GM23338 (cell line): ENCODE measurements around the gene CYB561D1. TPM values are rescaled to one million over a fixed set of nuclear protein-coding genes. Genes with fewer than 3 reads are reported as not detected.

Source experiments
- ATAC-seq: fragments of 200-7000 bp; cut with Tn5 transposase; 3 replicates; pipeline ENCODE4 v1.9.1; 2020
- DNase-seq: peaks from one replicate; pipeline ENCODE4 v3.0.0-alpha.2; 2015; ENCODE audit warnings: low spot score
- H2AFZ ChIP-seq: fragments of 200-600 bp; sonication (generic); 2 replicates; pipeline ENCODE4 v1.8.0; 2016; ENCODE audit warnings: antibody characterized with exemption, mild to moderate bottlenecking, moderate library complexity
- H3F3A ChIP-seq: fragments of 200-600 bp; sonication (generic); replicated peaks from 2 replicates; pipeline ENCODE4 v1.8.0; 2017; ENCODE audit warnings: antibody characterized with exemption, mixed run types, low read depth
- H3K27ac ChIP-seq: fragments of 200-600 bp; sonication (generic); 2 replicates; pipeline ENCODE4 v1.6.1; 2016; ENCODE audit warnings: low read depth
- H3K27me3 ChIP-seq: fragments of 200-600 bp; sonication (generic); 2 replicates; pipeline ENCODE4 v1.8.0; 2016; ENCODE audit warnings: mild to moderate bottlenecking, mixed run types, moderate library complexity; ENCODE audit not compliant: insufficient read depth
- H3K36me3 ChIP-seq: fragments of 200-600 bp; sonication (generic); 2 replicates; pipeline ENCODE4 v1.8.0; 2016; ENCODE audit warnings: mild to moderate bottlenecking; ENCODE audit not compliant: insufficient read depth
- H3K4me1 ChIP-seq: fragments of 200-600 bp; sonication (generic); 2 replicates; pipeline ENCODE4 v1.8.0; 2016; ENCODE audit warnings: mild to moderate bottlenecking, moderate library complexity; ENCODE audit not compliant: insufficient read depth
- H3K4me2 ChIP-seq: fragments of 200-600 bp; sonication (generic); 2 replicates; pipeline ENCODE4 v1.7.1; 2017; ENCODE audit warnings: mixed run types
- H3K4me3 ChIP-seq: fragments of 200-600 bp; sonication (generic); 2 replicates; pipeline ENCODE4 v1.6.1; 2016; ENCODE audit warnings: mixed run types
- H3K79me2 ChIP-seq: fragments of 200-600 bp; sonication (generic); replicated peaks from 2 replicates; pipeline ENCODE4 v1.8.0; 2017; ENCODE audit warnings: mild to moderate bottlenecking; ENCODE audit not compliant: insufficient read depth
- H3K9me2 ChIP-seq: fragments of 200-600 bp; sonication (generic); 2 replicates; pipeline ENCODE4 v1.8.0; 2017; ENCODE audit not compliant: insufficient read depth
- H4K20me1 ChIP-seq: fragments of 200-600 bp; sonication (generic); replicated peaks from 2 replicates; pipeline ENCODE4 v1.8.0; 2017; ENCODE audit warnings: mild to moderate bottlenecking; ENCODE audit not compliant: insufficient read depth
- H3K27ac Mint-ChIP-seq: 2 replicates; pipeline ENCODE4 v1.8.0; 2020; ENCODE audit warnings: inconsistent platforms, mild to moderate bottlenecking, moderate library complexity, mixed read lengths
- H3K27me3 Mint-ChIP-seq: 3 replicates; pipeline ENCODE4 v1.8.0; 2022; ENCODE audit warnings: low read depth, mild to moderate bottlenecking, moderate library complexity, mixed read lengths, inconsistent platforms; ENCODE audit not compliant: insufficient read depth, poor library complexity
- H3K36me3 Mint-ChIP-seq: 3 replicates; pipeline ENCODE4 v1.8.0; 2021; ENCODE audit warnings: low read depth, mild to moderate bottlenecking, inconsistent platforms, moderate library complexity, mixed read lengths
- H3K4me1 Mint-ChIP-seq: 3 replicates; pipeline ENCODE4 v1.8.0; 2020; ENCODE audit warnings: mild to moderate bottlenecking, inconsistent platforms, mixed read lengths
- H3K4me3 Mint-ChIP-seq: 3 replicates; pipeline ENCODE4 v1.8.0; 2021; ENCODE audit warnings: moderate library complexity, mild to moderate bottlenecking, inconsistent platforms, mixed read lengths
- H3K9me3 Mint-ChIP-seq: 3 replicates; pipeline ENCODE4 v1.8.0; 2020; ENCODE audit warnings: moderate library complexity, mild to moderate bottlenecking, inconsistent platforms, mixed read lengths
- POLR2AphosphoS5 ChIP-seq: IDR thresholded peaks from 2 replicates; pipeline ENCODE4 v1.6.1; 2016; ENCODE audit warnings: antibody characterized with exemption, low read depth
- STAT1 ChIP-seq: IDR thresholded peaks from one replicate; pipeline ENCODE4 v1.6.1; 2016; ENCODE audit warnings: antibody characterized with exemption; ENCODE audit not compliant: unreplicated experiment
- ZNF114 ChIP-seq: fragments of 250-450 bp; sonication (Bioruptor Pico); IDR thresholded peaks from 2 replicates; pipeline ENCODE4 v1.5.0; 2020; ENCODE audit warnings: mild to moderate bottlenecking, moderate library complexity
- ZNF331 ChIP-seq: fragments of 250-450 bp; sonication (Bioruptor Pico); IDR thresholded peaks from 2 replicates; pipeline ENCODE4 v1.5.0; 2020; ENCODE audit warnings: low read depth, mild to moderate bottlenecking, moderate library complexity
- polyA plus RNA-seq: library from polyadenylated mRNA; unstranded; fragments of >200 nt; fragmentation: Nextera tagmentation; extraction: Ambion mirVana; gene quantifications from 2 replicates; pipeline ENCODE4 v1.2.1, GENCODE V29; 2016
- total RNA-seq: library from RNA; depleted of rRNA; stranded (reverse); fragments of >200 nt; shearing (Covaris generic); gene quantifications from 2 replicates; pipeline ENCODE4 v1.2.3, GENCODE V29; 2014
- TF ChIP-seq, protein P1 (sequence below): IDR thresholded peaks from one replicate; pipeline ENCODE4 v1.6.1; 2018; ENCODE audit warnings: antibody characterized with exemption; ENCODE audit not compliant: unreplicated experiment
- TF ChIP-seq, protein P2 (sequence below): fragments of 250-450 bp; sonication (Bioruptor Pico); IDR thresholded peaks from 2 replicates; pipeline ENCODE4 v1.5.0; 2020; ENCODE audit warnings: mild to moderate bottlenecking, moderate library complexity
- TF ChIP-seq, protein P3 (sequence below): IDR thresholded peaks from 2 replicates; pipeline ENCODE4 v1.6.1; 2016; ENCODE audit warnings: antibody characterized with exemption

CYB561D1 gene
- total and polyA plus RNA-seq, 2 experiments from 2014 or later, result 0.95 to 2.7 TPM

DNA sequence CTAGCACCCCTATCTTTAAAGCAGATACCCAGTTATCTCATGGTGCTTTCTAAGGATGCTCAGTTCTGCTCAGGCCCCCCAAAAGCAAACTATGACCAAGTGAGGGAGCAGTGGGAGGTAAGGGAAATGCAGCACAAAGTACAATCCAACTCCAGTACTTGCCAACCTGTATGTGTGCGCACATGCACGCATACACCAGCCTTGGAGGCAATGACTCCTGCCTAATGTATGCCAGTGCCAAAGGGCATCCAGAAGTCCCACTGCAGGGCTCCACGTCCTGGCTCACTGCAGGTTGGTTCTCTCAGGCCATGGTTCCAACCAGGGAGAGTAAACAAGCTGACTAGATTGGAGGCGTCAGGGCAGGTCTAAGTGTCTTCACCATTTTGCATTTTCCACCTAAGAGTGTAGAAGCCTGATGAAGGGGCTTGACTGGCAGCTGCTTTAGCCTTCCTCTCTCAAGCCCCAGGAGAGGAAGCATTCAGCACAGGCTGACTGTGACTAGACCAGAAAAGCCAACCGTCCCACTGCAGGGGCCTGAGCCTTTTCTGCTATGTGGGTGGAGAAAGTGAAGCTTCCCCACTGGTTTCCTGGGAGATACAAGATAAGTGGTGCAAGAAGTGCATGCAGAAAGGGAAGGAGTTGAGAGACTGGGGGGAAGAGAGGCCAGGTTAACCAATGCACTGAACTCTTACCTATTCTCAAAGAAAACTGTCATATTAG lies 7.9 kb downstream of the CYB561D1 start (continued):
- TF ChIP-seq, protein P1, sequence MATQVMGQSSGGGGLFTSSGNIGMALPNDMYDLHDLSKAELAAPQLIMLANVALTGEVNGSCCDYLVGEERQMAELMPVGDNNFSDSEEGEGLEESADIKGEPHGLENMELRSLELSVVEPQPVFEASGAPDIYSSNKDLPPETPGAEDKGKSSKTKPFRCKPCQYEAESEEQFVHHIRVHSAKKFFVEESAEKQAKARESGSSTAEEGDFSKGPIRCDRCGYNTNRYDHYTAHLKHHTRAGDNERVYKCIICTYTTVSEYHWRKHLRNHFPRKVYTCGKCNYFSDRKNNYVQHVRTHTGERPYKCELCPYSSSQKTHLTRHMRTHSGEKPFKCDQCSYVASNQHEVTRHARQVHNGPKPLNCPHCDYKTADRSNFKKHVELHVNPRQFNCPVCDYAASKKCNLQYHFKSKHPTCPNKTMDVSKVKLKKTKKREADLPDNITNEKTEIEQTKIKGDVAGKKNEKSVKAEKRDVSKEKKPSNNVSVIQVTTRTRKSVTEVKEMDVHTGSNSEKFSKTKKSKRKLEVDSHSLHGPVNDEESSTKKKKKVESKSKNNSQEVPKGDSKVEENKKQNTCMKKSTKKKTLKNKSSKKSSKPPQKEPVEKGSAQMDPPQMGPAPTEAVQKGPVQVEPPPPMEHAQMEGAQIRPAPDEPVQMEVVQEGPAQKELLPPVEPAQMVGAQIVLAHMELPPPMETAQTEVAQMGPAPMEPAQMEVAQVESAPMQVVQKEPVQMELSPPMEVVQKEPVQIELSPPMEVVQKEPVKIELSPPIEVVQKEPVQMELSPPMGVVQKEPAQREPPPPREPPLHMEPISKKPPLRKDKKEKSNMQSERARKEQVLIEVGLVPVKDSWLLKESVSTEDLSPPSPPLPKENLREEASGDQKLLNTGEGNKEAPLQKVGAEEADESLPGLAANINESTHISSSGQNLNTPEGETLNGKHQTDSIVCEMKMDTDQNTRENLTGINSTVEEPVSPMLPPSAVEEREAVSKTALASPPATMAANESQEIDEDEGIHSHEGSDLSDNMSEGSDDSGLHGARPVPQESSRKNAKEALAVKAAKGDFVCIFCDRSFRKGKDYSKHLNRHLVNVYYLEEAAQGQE, result no peak
- no peak for TF ChIP-seq STAT1

DNA sequence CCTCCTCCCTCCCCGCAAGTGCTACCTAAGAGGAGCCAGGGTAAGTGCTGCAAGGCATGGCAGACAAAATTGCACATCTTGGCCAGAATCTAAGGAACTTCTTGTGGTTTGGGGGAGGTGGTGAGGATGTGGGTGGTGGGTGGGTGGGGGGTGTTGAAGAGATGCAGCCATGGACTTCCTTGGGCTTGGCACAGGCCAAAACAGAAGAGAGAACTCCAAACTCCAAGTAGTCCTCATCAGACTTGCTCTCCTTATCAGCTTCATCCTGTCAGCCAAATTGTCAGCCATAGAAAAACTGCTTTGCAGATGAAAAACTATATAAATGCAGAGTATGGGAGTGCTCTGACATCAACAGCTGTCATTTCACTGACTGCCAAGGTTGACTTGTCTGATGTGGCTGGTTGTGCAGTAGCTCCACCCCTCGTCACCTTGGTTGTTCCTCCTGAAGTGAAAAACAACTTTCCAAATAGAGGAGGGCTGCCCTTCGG lies 8.5 kb downstream of the CYB561D1 start:
- H4K20me1 ChIP-seq, result no peaks in the 10 kb centered on the region
- no peak overlapping the region for H3K27ac ChIP-seq
- H3K9me2 ChIP-seq, result no peaks in the 10 kb centered on the region; the same call in 1 of the 2 replicates
- Mint-ChIP-seq H3K27ac (no peak overlapping the region), H3K36me3 (peaks cover 2% of the 10 kb centered on the region; the same call in 1 of the 3 replicates), H3K27me3 (peaks cover 9% of the 10 kb centered on the region), H3K4me3 (no peak overlapping the region), H3K9me3 (no peaks in the 10 kb centered on the region), H3K4me1 (peaks cover 27% of the 10 kb centered on the region)
- ATAC-seq, result no peak
- H2AFZ ChIP-seq, result no peak overlapping the region
- H3K27me3 ChIP-seq, result no peaks in the 10 kb centered on the region
- H3K36me3 ChIP-seq, result no peaks in the 10 kb centered on the region
- H3K4me2 ChIP-seq, result 0 out of 2 replicates have a peak overlapping the region, but pooled peaks have one; percentile 12
- H3K4me3 ChIP-seq, result no peak overlapping the region
- H3F3A ChIP-seq, result no peaks in the 10 kb centered on the region
- H3K79me2 ChIP-seq, result no peaks in the 10 kb centered on the region
- H3K4me1 ChIP-seq, result peaks cover 16% of the 10 kb centered on the region
- TF ChIP-seq, protein P2, sequence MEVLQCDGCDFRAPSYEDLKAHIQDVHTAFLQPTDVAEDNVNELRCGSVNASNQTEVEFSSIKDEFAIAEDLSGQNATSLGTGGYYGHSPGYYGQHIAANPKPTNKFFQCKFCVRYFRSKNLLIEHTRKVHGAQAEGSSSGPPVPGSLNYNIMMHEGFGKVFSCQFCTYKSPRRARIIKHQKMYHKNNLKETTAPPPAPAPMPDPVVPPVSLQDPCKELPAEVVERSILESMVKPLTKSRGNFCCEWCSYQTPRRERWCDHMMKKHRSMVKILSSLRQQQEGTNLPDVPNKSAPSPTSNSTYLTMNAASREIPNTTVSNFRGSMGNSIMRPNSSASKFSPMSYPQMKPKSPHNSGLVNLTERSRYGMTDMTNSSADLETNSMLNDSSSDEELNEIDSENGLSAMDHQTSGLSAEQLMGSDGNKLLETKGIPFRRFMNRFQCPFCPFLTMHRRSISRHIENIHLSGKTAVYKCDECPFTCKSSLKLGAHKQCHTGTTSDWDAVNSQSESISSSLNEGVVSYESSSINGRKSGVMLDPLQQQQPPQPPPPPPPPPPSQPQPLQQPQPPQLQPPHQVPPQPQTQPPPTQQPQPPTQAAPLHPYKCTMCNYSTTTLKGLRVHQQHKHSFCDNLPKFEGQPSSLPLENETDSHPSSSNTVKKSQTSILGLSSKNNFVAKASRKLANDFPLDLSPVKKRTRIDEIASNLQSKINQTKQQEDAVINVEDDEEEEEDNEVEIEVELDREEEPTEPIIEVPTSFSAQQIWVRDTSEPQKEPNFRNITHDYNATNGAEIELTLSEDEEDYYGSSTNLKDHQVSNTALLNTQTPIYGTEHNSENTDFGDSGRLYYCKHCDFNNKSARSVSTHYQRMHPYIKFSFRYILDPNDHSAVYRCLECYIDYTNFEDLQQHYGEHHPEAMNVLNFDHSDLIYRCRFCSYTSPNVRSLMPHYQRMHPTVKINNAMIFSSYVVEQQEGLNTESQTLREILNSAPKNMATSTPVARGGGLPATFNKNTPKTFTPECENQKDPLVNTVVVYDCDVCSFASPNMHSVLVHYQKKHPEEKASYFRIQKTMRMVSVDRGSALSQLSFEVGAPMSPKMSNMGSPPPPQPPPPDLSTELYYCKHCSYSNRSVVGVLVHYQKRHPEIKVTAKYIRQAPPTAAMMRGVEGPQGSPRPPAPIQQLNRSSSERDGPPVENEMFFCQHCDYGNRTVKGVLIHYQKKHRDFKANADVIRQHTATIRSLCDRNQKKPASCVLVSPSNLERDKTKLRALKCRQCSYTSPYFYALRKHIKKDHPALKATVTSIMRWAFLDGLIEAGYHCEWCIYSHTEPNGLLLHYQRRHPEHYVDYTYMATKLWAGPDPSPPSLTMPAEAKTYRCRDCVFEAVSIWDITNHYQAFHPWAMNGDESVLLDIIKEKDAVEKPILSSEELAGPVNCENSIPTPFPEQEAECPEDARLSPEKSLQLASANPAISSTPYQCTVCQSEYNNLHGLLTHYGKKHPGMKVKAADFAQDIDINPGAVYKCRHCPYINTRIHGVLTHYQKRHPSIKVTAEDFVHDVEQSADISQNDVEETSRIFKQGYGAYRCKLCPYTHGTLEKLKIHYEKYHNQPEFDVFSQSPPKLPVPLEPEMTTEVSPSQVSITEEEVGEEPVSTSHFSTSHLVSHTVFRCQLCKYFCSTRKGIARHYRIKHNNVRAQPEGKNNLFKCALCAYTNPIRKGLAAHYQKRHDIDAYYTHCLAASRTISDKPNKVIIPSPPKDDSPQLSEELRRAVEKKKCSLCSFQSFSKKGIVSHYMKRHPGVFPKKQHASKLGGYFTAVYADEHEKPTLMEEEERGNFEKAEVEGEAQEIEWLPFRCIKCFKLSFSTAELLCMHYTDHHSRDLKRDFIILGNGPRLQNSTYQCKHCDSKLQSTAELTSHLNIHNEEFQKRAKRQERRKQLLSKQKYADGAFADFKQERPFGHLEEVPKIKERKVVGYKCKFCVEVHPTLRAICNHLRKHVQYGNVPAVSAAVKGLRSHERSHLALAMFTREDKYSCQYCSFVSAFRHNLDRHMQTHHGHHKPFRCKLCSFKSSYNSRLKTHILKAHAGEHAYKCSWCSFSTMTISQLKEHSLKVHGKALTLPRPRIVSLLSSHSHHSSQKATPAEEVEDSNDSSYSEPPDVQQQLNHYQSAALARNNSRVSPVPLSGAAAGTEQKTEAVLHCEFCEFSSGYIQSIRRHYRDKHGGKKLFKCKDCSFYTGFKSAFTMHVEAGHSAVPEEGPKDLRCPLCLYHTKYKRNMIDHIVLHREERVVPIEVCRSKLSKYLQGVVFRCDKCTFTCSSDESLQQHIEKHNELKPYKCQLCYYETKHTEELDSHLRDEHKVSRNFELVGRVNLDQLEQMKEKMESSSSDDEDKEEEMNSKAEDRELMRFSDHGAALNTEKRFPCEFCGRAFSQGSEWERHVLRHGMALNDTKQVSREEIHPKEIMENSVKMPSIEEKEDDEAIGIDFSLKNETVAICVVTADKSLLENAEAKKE (CRISPR knock-in tag), result no peak
- TF ChIP-seq ZNF331 (CRISPR knock-in tag) (no peak), ZNF114 (CRISPR knock-in tag) (no peak), POLR2AphosphoS5 (no peak)
- TF ChIP-seq, protein P3, sequence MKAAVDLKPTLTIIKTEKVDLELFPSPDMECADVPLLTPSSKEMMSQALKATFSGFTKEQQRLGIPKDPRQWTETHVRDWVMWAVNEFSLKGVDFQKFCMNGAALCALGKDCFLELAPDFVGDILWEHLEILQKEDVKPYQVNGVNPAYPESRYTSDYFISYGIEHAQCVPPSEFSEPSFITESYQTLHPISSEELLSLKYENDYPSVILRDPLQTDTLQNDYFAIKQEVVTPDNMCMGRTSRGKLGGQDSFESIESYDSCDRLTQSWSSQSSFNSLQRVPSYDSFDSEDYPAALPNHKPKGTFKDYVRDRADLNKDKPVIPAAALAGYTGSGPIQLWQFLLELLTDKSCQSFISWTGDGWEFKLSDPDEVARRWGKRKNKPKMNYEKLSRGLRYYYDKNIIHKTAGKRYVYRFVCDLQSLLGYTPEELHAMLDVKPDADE, result no peak
- DNase-seq, result no peak
